ENCODE data around the gene ADAMTS16.

Gene ADAMTS16

DNA sequence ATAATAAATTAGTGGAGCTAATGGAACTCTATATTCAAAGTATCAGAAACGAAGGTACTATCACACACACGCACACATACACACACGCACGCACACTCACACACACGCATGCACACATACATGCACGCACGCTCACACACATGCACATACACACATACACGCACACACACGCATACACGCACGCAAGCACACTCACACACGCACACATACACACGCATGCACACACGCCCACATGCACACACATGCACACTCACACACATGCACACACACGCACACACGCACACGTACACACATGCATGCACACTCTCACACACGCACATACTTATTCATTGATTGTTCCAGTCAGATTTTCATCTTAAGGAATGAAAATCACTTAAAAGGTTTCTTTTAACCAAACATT is 212.5 kb downstream of the ADAMTS16 start:
- Histone ChIP-seq H3K27ac (no peak overlapping the region), H3K36me3 (ENCODE audit: insufficient read depth) (no peaks in the 10 kb centered on the region), H4K20me1 (ENCODE audit: insufficient read depth) (no peaks in the 10 kb centered on the region), H3K4me1 (ENCODE audit: low read depth, poor library complexity, severe bottlenecking) (no peaks in the 10 kb centered on the region), H2AFZ (ENCODE audit: low read depth) (no peak overlapping the region), H3K4me2 (no peak overlapping the region), H3K4me3 (IDR thresholded peaks at IDR 0.05; ENCODE audit: insufficient read depth, low read depth, low read length) (no peak overlapping the region), H3K79me2 (ENCODE audit: insufficient read depth, low read depth) (no peaks in the 10 kb centered on the region), H3K27me3 (ENCODE audit: insufficient read depth, low read depth) (no peaks in the 10 kb centered on the region), H3K9ac (no peak overlapping the region)
- TF ChIP-seq, protein P1, sequence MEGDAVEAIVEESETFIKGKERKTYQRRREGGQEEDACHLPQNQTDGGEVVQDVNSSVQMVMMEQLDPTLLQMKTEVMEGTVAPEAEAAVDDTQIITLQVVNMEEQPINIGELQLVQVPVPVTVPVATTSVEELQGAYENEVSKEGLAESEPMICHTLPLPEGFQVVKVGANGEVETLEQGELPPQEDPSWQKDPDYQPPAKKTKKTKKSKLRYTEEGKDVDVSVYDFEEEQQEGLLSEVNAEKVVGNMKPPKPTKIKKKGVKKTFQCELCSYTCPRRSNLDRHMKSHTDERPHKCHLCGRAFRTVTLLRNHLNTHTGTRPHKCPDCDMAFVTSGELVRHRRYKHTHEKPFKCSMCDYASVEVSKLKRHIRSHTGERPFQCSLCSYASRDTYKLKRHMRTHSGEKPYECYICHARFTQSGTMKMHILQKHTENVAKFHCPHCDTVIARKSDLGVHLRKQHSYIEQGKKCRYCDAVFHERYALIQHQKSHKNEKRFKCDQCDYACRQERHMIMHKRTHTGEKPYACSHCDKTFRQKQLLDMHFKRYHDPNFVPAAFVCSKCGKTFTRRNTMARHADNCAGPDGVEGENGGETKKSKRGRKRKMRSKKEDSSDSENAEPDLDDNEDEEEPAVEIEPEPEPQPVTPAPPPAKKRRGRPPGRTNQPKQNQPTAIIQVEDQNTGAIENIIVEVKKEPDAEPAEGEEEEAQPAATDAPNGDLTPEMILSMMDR (conservative IDR thresholded peaks at IDR 0.05; ENCODE audit: low read depth, low read length), result no peak

- no peak overlapping the region for H2AFZ ChIP-seq (ENCODE audit: low read depth)
- H3K4me1 ChIP-seq (ENCODE audit: low read depth, poor library complexity, severe bottlenecking), result no peaks in the 10 kb centered on the region
- no peak overlapping the region for H3K4me3 ChIP-seq (IDR thresholded peaks at IDR 0.05; ENCODE audit: insufficient read depth, low read depth, low read length)
- H3K4me2 ChIP-seq, result no peak overlapping the region
- no peak overlapping the region for H3K9ac ChIP-seq
- TF ChIP-seq, protein P1 (conservative IDR thresholded peaks at IDR 0.05; ENCODE audit: low read depth, low read length), result no peak
- no peaks in the 10 kb centered on the region for H3K79me2 ChIP-seq (ENCODE audit: insufficient read depth, low read depth)
- H3K27me3 ChIP-seq (ENCODE audit: insufficient read depth, low read depth), result no peaks in the 10 kb centered on the region
- no peaks in the 10 kb centered on the region for H4K20me1 ChIP-seq (ENCODE audit: insufficient read depth)
- H3K27ac ChIP-seq, result no peak overlapping the region
- H3K36me3 ChIP-seq (ENCODE audit: insufficient read depth), result no peaks in the 10 kb centered on the region
These were observed 213.6 kb downstream of the ADAMTS16 start for GRCh38 chr5:5353681-5354080.

DNA sequence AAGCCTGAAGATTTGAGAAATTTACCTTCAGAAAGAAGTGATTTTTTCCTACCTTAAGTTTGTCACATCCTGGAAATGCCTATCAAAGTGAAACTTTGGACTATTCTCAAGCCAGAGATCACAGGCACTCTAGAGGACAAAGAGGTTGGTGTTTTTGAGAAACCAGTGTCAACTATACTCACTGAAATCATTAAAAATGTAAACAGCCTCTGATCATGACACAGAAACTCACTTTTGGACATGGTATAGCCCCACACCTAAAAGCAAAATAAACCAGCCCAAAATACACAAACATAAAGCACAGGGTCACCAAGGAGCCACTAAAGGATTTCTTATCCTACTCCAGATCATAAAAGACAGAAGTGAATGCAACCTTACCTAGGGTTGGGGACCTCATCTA is 216.6 kb downstream of the ADAMTS16 start:
- Histone ChIP-seq H3K4me3 (IDR thresholded peaks at IDR 0.05; ENCODE audit: insufficient read depth, low read depth, low read length) (no peak overlapping the region), H3K27me3 (ENCODE audit: insufficient read depth, low read depth) (no peaks in the 10 kb centered on the region), H3K36me3 (ENCODE audit: insufficient read depth) (no peaks in the 10 kb centered on the region), H3K27ac (no peak overlapping the region), H3K4me2 (no peak overlapping the region), H4K20me1 (ENCODE audit: insufficient read depth) (no peaks in the 10 kb centered on the region), H3K9ac (no peak overlapping the region), H3K4me1 (ENCODE audit: low read depth, poor library complexity, severe bottlenecking) (no peaks in the 10 kb centered on the region), H3K79me2 (ENCODE audit: insufficient read depth, low read depth) (no peaks in the 10 kb centered on the region), H2AFZ (ENCODE audit: low read depth) (no peak overlapping the region)
- TF ChIP-seq, protein P1 (conservative IDR thresholded peaks at IDR 0.05; ENCODE audit: low read depth, low read length), result no peak

- no peaks in the 10 kb centered on the region for H3K27me3 ChIP-seq (ENCODE audit: insufficient read depth, low read depth)
- no peak overlapping the region for H3K4me3 ChIP-seq (IDR thresholded peaks at IDR 0.05; ENCODE audit: insufficient read depth, low read depth, low read length)
- no peaks in the 10 kb centered on the region for H3K36me3 ChIP-seq (ENCODE audit: insufficient read depth)
- H3K79me2 ChIP-seq (ENCODE audit: insufficient read depth, low read depth), result no peaks in the 10 kb centered on the region
- no peak overlapping the region for H3K4me2 ChIP-seq
- H3K4me1 ChIP-seq (ENCODE audit: low read depth, poor library complexity, severe bottlenecking), result no peaks in the 10 kb centered on the region
- H2AFZ ChIP-seq (ENCODE audit: low read depth), result no peak overlapping the region
- no peak overlapping the region for H3K27ac ChIP-seq
- TF ChIP-seq, protein P1 (conservative IDR thresholded peaks at IDR 0.05; ENCODE audit: low read depth, low read length), result no peak
- no peaks in the 10 kb centered on the region for H4K20me1 ChIP-seq (ENCODE audit: insufficient read depth)
- no peak overlapping the region for H3K9ac ChIP-seq
These were observed 219.5 kb downstream of the ADAMTS16 start for GRCh38 chr5:5359618-5360017.

Data from KMS-11 (cell line).